D721Med (cell line): ENCODE measurements around the gene DOK7.

Source experiments
- DNase-seq: peaks from one replicate; pipeline ENCODE4 v3.0.0; 2011; ENCODE audit warnings: low spot score; ENCODE audit not compliant: insufficient read length
- FAIRE-seq: peaks from 2 replicates; lab custom pipeline; 2011; peaks lifted over from hg19 to GRCh38; lab: Jason Lieb, UNC
- CTCF ChIP-seq: IDR thresholded peaks from 2 replicates; pipeline ENCODE4 v1.5.1; 2012; ENCODE audit warnings: mild to moderate bottlenecking, control low read depth; ENCODE audit not compliant: insufficient read depth; ENCODE audit errors: missing control alignments

DOK7 gene

GRCh38 chr4:3438847-3439180, 24.3 kb upstream of the DOK7 start:
- DNase-seq: no peak
- FAIRE-seq: no peak
- no peak for TF ChIP-seq CTCF

- DNase-seq (no peak), FAIRE-seq (no peak)
- TF ChIP-seq CTCF: no peak
These were observed 23.7 kb upstream of the DOK7 start for GRCh38 chr4:3439391-3439790.

GRCh38 chr4:3440011-3440410, 23.1 kb upstream of the DOK7 start:
- TF ChIP-seq CTCF: no peak
- FAIRE-seq: no peak
- no peak for DNase-seq

- DNase-seq (no peak), FAIRE-seq (no peak)
- no peak for TF ChIP-seq CTCF
These were observed 22.1 kb upstream of the DOK7 start for GRCh38 chr4:3440979-3441500.

- no peak for FAIRE-seq
- TF ChIP-seq CTCF: no peak
- no peak for DNase-seq
These were observed 21.3 kb upstream of the DOK7 start, which contains the start of gene HGFAC for GRCh38 chr4:3441501-3442459. Gene HGFAC, plus strand, starts transcription at chr4:3441968. Its CDS starts 34 bp downstream, at chr4:3442002.

- no peak for FAIRE-seq
- DNase-seq: no peak
- no peak for TF ChIP-seq CTCF
These were observed 20.6 kb upstream of the DOK7 start for GRCh38 chr4:3442460-3442958.
